Lower leg skin (tissue), 3 donors: ENCODE data around the gene EFCAB12.
"Not testable (repeated sequence)": the region's sequence is repeated elsewhere in the genome, so short reads cannot be mapped to it uniquely, and the experiment has no call there.

Experiments
- POLR2A ChIP-seq, 2 donors: fragments of 450-650 bp; IDR thresholded peaks; one replicate each; pipeline ENCODE4 v1.6.1; 2016 to 2017; ENCODE audit warnings: antibody characterized with exemption in 2 of 2, mild to moderate bottlenecking in 1 of 2, moderate library complexity in 1 of 2
- TF ChIP-seq, protein P1 (sequence below), 3 donors: fragments of 450-650 bp; IDR thresholded peaks; one replicate each; pipeline ENCODE4 v1.5.1; 2016; ENCODE audit warnings: antibody characterized with exemption in 3 of 3, mild to moderate bottlenecking in 3 of 3, moderate library complexity in 2 of 3

- not testable (repeated sequence) for TF ChIP-seq POLR2A (IDR thresholded peaks at IDR 0.05)
- TF ChIP-seq, protein P1, sequence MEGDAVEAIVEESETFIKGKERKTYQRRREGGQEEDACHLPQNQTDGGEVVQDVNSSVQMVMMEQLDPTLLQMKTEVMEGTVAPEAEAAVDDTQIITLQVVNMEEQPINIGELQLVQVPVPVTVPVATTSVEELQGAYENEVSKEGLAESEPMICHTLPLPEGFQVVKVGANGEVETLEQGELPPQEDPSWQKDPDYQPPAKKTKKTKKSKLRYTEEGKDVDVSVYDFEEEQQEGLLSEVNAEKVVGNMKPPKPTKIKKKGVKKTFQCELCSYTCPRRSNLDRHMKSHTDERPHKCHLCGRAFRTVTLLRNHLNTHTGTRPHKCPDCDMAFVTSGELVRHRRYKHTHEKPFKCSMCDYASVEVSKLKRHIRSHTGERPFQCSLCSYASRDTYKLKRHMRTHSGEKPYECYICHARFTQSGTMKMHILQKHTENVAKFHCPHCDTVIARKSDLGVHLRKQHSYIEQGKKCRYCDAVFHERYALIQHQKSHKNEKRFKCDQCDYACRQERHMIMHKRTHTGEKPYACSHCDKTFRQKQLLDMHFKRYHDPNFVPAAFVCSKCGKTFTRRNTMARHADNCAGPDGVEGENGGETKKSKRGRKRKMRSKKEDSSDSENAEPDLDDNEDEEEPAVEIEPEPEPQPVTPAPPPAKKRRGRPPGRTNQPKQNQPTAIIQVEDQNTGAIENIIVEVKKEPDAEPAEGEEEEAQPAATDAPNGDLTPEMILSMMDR (IDR thresholded peaks at IDR 0.05) = not testable (repeated sequence)
These were observed 65.1 kb downstream of the EFCAB12 start for GRCh38 chr3:129363356-129363755.
